Fibroblast of gingiva (primary cell): ENCODE measurements around the gene C20orf173.
A peak's percentile ranks its signal among the peaks of the same experiment; 100 is the strongest.
"Not testable (repeated sequence)": the region's sequence is repeated elsewhere in the genome, so short reads cannot be mapped to it uniquely, and the experiment has no call there.

Source experiments
- DNase-seq: peaks from one replicate; pipeline ENCODE4 v3.0.0-alpha.2; 2011; ENCODE audit warnings: low read depth

The C20orf173 gene

GRCh38 chr20:35529552-35529951 lies at the start of gene C20orf173:
C20orf173 (minus strand) TSS chr20:35529652; CDS start chr20:35529373, 279 bp downstream.
- DNase-seq = no peak

GRCh38 chr20:35579196-35579595 lies 49.7 kb upstream of the C20orf173 start:
- DNase-seq = no peak

DNA sequence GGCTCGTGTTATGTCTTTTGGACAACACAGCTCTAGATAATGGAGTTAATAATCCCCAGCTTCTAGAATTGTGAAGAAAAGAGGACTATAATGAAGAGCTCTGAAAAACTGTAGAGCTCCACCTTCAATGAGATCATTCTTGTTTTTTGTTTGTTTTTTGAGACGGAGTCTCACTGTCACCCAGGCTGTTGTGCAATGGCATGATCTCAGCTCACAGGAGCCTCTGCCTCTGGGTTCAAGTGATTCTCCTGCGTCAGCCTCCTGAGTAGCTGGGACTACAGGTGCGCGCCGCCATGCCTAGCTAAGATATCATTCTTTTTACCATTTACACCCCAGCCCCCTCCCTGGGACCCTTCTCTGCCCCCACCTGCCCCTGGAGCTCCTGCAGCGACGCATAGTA lies 49.0 kb upstream of the C20orf173 start:
- no peak for DNase-seq

GRCh38 chr20:35576816-35577215 lies 47.4 kb upstream of the C20orf173 start:
- no peak for DNase-seq

DNA sequence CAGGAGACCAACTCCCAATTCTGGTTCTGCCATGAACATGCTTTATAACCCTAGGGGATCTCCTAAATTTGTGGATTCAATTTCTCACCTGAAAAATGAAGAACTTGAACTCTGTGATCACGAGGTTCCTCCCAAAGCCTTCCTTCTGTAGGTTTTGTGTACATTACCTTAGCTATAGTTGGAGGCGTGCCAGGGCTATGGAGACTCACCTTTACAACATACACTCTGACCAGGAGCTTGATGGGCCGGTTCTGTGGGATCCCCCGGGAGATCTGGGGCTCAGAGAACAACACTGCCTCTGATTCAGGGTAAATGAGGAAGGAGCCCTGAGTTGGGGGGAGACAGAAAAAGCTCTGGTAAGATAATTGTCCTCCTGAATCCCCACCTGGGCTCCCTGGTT lies 46.5 kb upstream of the C20orf173 start:
- DNase-seq = no peak

DNA sequence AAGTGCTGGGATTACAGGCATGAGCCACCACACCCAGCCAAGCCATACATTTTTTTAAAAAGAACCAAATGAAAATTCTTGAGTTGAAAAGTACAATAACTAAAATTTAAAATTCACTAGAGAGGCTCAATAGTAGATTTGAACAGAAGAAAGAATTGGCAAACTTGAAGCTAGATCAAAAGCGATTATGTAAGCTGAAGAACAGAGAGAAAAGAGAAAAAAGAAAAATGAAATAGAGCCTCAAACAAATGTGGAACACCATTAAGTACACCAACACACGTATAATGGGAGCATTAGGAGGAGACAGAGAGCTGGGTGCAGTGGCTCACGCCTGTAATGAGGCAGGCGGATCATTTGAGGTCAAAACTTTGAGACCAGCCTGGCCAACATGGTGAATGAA lies 43.4 kb upstream of the C20orf173 start:
- DNase-seq = no peak

- DNase-seq = no peak
Measured at GRCh38 chr20:35571555-35571954, 42.1 kb upstream of the C20orf173 start.

- no peak for DNase-seq
Measured at GRCh38 chr20:35568645-35569044, 39.2 kb upstream of the C20orf173 start.

GRCh38 chr20:35564905-35565304 lies 35.5 kb upstream of the C20orf173 start:
- no peak for DNase-seq

- no peak for DNase-seq
Measured at GRCh38 chr20:35563834-35564233, 34.4 kb upstream of the C20orf173 start.

DNA sequence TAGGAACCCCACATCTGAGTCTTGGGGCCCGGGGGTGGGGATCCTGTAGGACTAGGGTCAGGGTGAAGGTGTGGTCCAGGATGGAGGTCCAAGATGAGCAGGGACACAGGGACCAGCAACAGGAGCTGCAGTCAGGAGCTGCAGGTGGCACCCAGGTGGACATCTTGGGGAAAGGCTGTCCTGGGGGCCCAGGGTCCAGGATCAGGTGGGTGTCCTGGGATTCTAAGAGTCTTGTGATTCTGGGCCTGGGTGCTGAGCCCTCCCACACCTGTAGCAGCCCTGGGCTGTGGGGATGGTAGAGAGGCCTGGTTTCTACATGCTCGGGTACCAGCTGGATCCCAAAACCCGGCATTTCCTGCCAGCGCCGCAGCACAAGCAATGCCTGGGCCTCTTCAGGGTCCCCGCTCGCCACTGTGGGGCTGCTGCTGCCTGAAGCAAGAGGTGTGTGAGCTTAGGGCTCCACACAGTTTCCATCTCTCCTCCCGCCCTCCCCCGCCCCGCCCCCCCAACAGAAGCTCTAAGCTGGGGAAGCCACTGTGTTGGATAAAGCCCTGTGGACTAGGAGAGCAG lies 33.2 kb upstream of the C20orf173 start:
- no peak for DNase-seq

- no peak for DNase-seq
Measured at GRCh38 chr20:35561671-35562070, 32.2 kb upstream of the C20orf173 start.

- DNase-seq = peak; percentile 57
Measured at GRCh38 chr20:35561268-35561667, 31.8 kb upstream of the C20orf173 start.

- no peak for DNase-seq
Measured at GRCh38 chr20:35560541-35560940, 31.1 kb upstream of the C20orf173 start.

- DNase-seq = no peak
Measured at GRCh38 chr20:35560105-35560511, 30.7 kb upstream of the C20orf173 start.

DNA sequence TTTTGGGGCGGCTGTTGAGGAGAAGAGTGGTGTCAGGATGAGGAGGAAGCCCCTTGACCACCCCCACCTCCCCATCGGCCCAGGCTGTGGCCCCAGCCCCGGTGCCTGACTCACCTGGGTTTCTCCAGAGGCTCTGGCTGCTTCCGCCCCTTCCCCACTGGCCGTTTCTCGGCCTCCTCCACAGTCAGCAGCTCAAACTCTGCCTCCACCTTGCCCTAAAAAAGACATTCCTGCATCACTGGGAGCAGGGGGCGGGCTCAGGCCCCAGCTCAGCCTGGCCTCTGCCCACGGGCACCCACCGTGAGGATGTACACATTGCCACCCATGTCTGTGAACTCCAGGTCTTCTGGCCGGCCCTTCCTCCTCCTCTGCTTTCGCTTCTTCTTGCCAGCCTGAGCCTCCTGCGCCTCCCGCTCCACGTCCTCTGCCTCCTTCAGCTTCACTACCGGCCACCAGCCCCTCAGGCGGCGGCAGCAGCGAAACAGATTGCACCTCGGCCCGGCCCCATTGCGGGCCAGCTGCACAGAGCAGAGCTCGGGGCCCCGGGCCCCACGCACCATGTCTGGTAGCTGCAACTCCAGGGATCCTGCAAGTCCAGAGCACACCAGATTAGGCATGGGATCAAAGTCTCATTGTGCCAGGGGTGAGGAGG lies 29.7 kb upstream of the C20orf173 start:
- no peak for DNase-seq

GRCh38 chr20:35558451-35558850 lies 29.0 kb upstream of the C20orf173 start:
- DNase-seq = no peak

DNA sequence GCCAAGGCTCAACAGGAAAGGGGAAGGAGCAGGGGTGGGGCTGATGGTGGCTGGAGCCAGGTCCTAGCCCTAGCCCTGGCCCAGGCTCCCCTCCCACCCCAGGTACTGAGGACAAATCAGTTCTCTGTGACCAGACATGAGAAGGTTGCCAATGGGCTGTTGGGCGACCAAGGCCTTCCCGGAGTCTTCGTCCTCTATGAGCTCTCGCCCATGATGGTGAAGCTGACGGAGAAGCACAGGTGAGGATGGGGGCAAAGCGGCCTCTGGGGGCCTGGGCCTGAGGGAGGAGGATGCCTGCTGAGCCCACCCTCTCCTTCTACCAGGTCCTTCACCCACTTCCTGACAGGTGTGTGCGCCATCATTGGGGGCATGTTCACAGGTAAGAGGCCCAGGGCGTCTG lies 27.4 kb upstream of the C20orf173 start:
- no peak for DNase-seq

GRCh38 chr20:35555951-35556645 lies 26.6 kb upstream of the C20orf173 start:
- DNase-seq = no peak

DNA sequence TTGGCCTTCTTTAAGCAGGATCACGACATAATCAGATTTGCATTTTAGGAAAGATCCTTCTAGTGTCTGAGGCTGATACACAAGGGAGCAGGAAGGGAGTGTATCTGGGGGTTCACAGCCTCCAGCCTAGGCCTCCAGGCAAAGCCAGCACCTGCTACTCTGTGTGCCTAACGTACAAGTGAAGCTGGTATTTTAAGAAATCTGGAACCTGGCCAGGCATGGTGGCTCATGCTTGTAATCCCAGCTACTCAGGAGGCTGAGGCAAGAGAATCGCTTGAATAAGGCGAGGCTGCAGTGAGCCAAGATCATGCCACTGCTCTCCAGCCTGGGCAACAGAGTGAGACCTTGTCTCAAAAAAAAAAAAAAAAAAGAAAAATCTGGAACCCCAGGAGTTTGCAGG lies 26.0 kb upstream of the C20orf173 start:
- DNase-seq = not testable (repeated sequence)

DNA sequence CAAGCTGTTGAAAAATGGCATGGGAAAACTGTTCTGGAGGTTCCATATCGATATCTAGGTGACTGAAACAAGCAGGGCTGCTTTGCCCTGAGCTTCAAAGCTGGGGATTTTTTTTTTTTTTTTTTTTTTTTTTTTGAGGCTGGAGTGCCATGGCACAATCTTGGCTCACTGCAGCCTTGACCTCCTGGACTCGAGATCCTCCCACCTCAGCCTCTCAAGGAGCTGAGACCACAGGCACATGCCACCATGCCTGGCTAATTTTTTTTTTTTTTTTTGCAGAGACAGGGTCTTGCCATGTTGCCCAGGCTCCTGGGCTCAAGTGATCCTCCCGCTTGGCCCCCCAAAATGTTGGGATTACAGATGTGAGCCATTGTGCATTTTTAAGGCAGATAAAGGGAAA lies 23.5 kb upstream of the C20orf173 start:
- no peak for DNase-seq

- no peak for DNase-seq
Measured at GRCh38 chr20:35551503-35551902, 22.1 kb upstream of the C20orf173 start.

- no peak for DNase-seq
Measured at GRCh38 chr20:35547329-35547728, 17.9 kb upstream of the C20orf173 start.

DNA sequence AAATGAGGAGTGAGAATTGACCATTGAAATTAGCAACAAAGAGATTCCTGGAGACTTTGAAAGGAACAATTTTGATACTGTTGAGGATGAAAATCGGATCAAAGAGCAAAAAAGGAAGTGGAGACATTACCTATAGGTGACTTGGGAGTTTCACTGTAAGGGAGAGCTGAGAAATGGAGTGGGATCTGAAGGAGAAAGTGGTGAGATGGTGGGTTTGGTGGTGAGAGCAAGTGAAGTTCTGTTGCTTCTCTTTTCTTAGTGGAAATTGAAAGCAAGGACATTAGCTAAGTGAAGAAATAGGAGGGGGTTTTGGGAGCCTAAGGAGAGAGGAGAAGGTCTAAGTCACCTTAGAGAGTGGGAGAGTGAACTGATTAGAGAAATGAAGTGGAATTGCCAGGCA lies 16.7 kb upstream of the C20orf173 start:
- DNase-seq = no peak
